Panc1 (cell line): Measurements from ENCODE around the gene TRAM1L1.

ENCODE experiments used
- CTCF ChIP-seq: fragments of 450-650 bp; IDR thresholded peaks from 2 replicates; pipeline ENCODE4 v1.5.1; 2017; ENCODE audit warnings: mild to moderate bottlenecking
- SIN3A ChIP-seq: IDR thresholded peaks from 2 replicates; pipeline ENCODE4 v1.6.1; 2012; ENCODE audit warnings: low read depth, mild to moderate bottlenecking, low read length, moderate library complexity, borderline replicate concordance; ENCODE audit not compliant: insufficient read depth
- TF ChIP-seq, protein P1 (sequence below), 2 experiments: IDR thresholded peaks; 2 replicates each; pipeline ENCODE4 v1.6.1; 2011 to 2012; ENCODE audit warnings: low read depth in 2 of 2, control low read depth in 1 of 2, low read length in 1 of 2, mild to moderate bottlenecking in 1 of 2, moderate library complexity in 1 of 2; ENCODE audit not compliant: insufficient read depth in 1 of 2

GRCh38 chr4:117093571-117093970 lies 8.2 kb upstream of the TRAM1L1 start:
- TF ChIP-seq, protein P1, sequence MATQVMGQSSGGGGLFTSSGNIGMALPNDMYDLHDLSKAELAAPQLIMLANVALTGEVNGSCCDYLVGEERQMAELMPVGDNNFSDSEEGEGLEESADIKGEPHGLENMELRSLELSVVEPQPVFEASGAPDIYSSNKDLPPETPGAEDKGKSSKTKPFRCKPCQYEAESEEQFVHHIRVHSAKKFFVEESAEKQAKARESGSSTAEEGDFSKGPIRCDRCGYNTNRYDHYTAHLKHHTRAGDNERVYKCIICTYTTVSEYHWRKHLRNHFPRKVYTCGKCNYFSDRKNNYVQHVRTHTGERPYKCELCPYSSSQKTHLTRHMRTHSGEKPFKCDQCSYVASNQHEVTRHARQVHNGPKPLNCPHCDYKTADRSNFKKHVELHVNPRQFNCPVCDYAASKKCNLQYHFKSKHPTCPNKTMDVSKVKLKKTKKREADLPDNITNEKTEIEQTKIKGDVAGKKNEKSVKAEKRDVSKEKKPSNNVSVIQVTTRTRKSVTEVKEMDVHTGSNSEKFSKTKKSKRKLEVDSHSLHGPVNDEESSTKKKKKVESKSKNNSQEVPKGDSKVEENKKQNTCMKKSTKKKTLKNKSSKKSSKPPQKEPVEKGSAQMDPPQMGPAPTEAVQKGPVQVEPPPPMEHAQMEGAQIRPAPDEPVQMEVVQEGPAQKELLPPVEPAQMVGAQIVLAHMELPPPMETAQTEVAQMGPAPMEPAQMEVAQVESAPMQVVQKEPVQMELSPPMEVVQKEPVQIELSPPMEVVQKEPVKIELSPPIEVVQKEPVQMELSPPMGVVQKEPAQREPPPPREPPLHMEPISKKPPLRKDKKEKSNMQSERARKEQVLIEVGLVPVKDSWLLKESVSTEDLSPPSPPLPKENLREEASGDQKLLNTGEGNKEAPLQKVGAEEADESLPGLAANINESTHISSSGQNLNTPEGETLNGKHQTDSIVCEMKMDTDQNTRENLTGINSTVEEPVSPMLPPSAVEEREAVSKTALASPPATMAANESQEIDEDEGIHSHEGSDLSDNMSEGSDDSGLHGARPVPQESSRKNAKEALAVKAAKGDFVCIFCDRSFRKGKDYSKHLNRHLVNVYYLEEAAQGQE (IDR thresholded peaks at IDR 0.05; ENCODE audit: insufficient read depth in 1 of 2, low read depth in 2 of 2, low read length in 1 of 2), result no peak
- TF ChIP-seq CTCF, result no peak
- TF ChIP-seq SIN3A, result no peak
